Measurements from ENCODE around the gene APOF. TPM values are rescaled to one million over a fixed set of nuclear protein-coding genes. Genes with fewer than 3 reads are reported as not detected.
"Not testable (repeated sequence)": the region's sequence is repeated elsewhere in the genome, so short reads cannot be mapped to it uniquely, and the experiment has no call there.

Gene APOF
- total and polyA plus RNA-seq, 9 donors, result not detected

GRCh38 chr12:56342290-56342689 lies 20.4 kb downstream of the APOF start:
- H3K9me3 ChIP-seq (replicated peaks; ENCODE audit: control insufficient read depth, low read depth, low read length); H3K4me3 ChIP-seq (ENCODE audit: low read length); DNase-seq; H3K27me3 ChIP-seq (ENCODE audit: control insufficient read depth, insufficient read depth, low read length); H3K4me1 ChIP-seq (ENCODE audit: control insufficient read depth, insufficient read depth, low read length); H3K27ac ChIP-seq (ENCODE audit: low read length): not testable (repeated sequence)
- WGBS (ENCODE audit: insufficient coverage), result 100% methylated on average over 1 of the region's 2 CpGs
- peaks cover 53% of the 10 kb centered on the region for H3K36me3 ChIP-seq (ENCODE audit: control insufficient read depth, insufficient read depth, low read length)

DNA sequence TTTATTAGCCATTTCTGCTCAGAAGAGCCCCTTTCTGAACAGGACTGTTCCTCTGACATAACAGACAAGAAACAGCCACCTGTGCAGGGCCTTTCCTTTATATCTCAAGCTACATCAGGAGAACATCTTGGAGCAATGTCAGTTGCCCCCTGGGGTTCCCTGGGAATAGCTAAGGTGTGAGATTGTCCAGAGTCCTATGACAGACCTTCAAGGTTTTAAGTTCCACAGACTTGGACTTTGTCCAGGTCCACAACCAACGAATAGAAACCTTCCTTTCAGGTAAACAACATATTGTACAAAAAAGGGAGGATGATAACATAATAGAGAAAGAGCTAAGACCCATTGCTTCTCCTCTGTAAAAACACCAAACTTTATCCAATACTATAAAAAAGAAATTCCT lies 21.0 kb downstream of the APOF start:
- H3K9me3 ChIP-seq (replicated peaks; ENCODE audit: control insufficient read depth, low read depth, low read length), result no peaks in the 10 kb centered on the region
- no peak overlapping the region for H3K27ac ChIP-seq (ENCODE audit: low read length)
- DNase-seq, result no peak
- H3K4me3 ChIP-seq (ENCODE audit: low read length), result no peak overlapping the region
- WGBS (ENCODE audit: insufficient coverage), result no CpG with 5 or more reads among the region's 1 CpG
- no peaks in the 10 kb centered on the region for H3K4me1 ChIP-seq (ENCODE audit: control insufficient read depth, insufficient read depth, low read length)
- peaks cover 47% of the 10 kb centered on the region for H3K36me3 ChIP-seq (ENCODE audit: control insufficient read depth, insufficient read depth, low read length)
- H3K27me3 ChIP-seq (ENCODE audit: control insufficient read depth, insufficient read depth, low read length), result no peaks in the 10 kb centered on the region

GRCh38 chr12:56339158-56339422 lies 23.6 kb downstream of the APOF start:
- no peak for DNase-seq
- no CpG with 5 or more reads among the region's 1 CpG for WGBS (ENCODE audit: insufficient coverage)
- H3K27ac ChIP-seq (ENCODE audit: low read length), result no peak overlapping the region
- no peak overlapping the region for H3K4me3 ChIP-seq (ENCODE audit: low read length)
- H3K9me3 ChIP-seq (replicated peaks; ENCODE audit: control insufficient read depth, low read depth, low read length), result no peaks in the 10 kb centered on the region
- H3K36me3 ChIP-seq (ENCODE audit: control insufficient read depth, insufficient read depth, low read length), result peaks cover 27% of the 10 kb centered on the region
- no peaks in the 10 kb centered on the region for H3K27me3 ChIP-seq (ENCODE audit: control insufficient read depth, insufficient read depth, low read length)
- H3K4me1 ChIP-seq (ENCODE audit: control insufficient read depth, insufficient read depth, low read length), result peaks cover 3% of the 10 kb centered on the region

GRCh38 chr12:56338308-56339157 lies 24.1 kb downstream of the APOF start, which contains the start of gene IL23A:
TSS of gene IL23A (plus strand) at chr12:56338884. CDS start at chr12:56339045, 161 bp downstream.
- peaks cover 3% of the 10 kb centered on the region for H3K4me1 ChIP-seq (ENCODE audit: control insufficient read depth, insufficient read depth, low read length)
- H3K27me3 ChIP-seq (ENCODE audit: control insufficient read depth, insufficient read depth, low read length), result no peaks in the 10 kb centered on the region
- no peaks in the 10 kb centered on the region for H3K9me3 ChIP-seq (replicated peaks; ENCODE audit: control insufficient read depth, low read depth, low read length)
- H3K4me3 ChIP-seq (ENCODE audit: low read length), result no peak within 1 kb of the TSS
- peaks cover 22% of the 10 kb centered on the region for H3K36me3 ChIP-seq (ENCODE audit: control insufficient read depth, insufficient read depth, low read length)
- DNase-seq, result no peak
- H3K27ac ChIP-seq (ENCODE audit: low read length), result no peak within 1 kb of the TSS
- WGBS (ENCODE audit: insufficient coverage), result 29% methylated on average over 5 of the region's 9 CpGs

- WGBS (ENCODE audit: insufficient coverage), result 82% methylated on average over 5 of the region's 8 CpGs
- no peak overlapping the region for H3K4me3 ChIP-seq (ENCODE audit: low read length)
Measured at GRCh38 chr12:56337753-56338251, 24.9 kb downstream of the APOF start.

GRCh38 chr12:56336361-56337167 lies 26.1 kb downstream of the APOF start:
- no peaks in the 10 kb centered on the region for H3K9me3 ChIP-seq (replicated peaks; ENCODE audit: control insufficient read depth, low read depth, low read length)
- H3K4me3 ChIP-seq (ENCODE audit: low read length), result no peak overlapping the region
- H3K27me3 ChIP-seq (ENCODE audit: control insufficient read depth, insufficient read depth, low read length), result no peaks in the 10 kb centered on the region
- 57% methylated on average over 4 of the region's 9 CpGs for WGBS (ENCODE audit: insufficient coverage)
- H3K4me1 ChIP-seq (ENCODE audit: control insufficient read depth, insufficient read depth, low read length), result peaks cover 13% of the 10 kb centered on the region
- H3K27ac ChIP-seq (ENCODE audit: low read length), result no peak overlapping the region
- H3K36me3 ChIP-seq (ENCODE audit: control insufficient read depth, insufficient read depth, low read length), result peaks cover 4% of the 10 kb centered on the region
- peak; percentile 48 for DNase-seq

More at GRCh38 chr12:56337753-56338251, 24.9 kb downstream of the APOF start:
- H3K27ac ChIP-seq (ENCODE audit: low read length), result no peak overlapping the region
- H3K36me3 ChIP-seq (ENCODE audit: control insufficient read depth, insufficient read depth, low read length), result peaks cover 14% of the 10 kb centered on the region
- peaks cover 10% of the 10 kb centered on the region for H3K4me1 ChIP-seq (ENCODE audit: control insufficient read depth, insufficient read depth, low read length)
- H3K27me3 ChIP-seq (ENCODE audit: control insufficient read depth, insufficient read depth, low read length), result no peaks in the 10 kb centered on the region
- no peak for DNase-seq
- no peaks in the 10 kb centered on the region for H3K9me3 ChIP-seq (replicated peaks; ENCODE audit: control insufficient read depth, low read depth, low read length)

GRCh38 chr12:56335527-56335926 lies 27.1 kb downstream of the APOF start:
- not testable (repeated sequence) for H3K27ac ChIP-seq (ENCODE audit: low read length); H3K4me3 ChIP-seq (ENCODE audit: low read length); H3K36me3 ChIP-seq (ENCODE audit: control insufficient read depth, insufficient read depth, low read length); H3K9me3 ChIP-seq (replicated peaks; ENCODE audit: control insufficient read depth, low read depth, low read length); H3K27me3 ChIP-seq (ENCODE audit: control insufficient read depth, insufficient read depth, low read length); DNase-seq
- WGBS (ENCODE audit: insufficient coverage), result 95% methylated on average over 4 of the region's 8 CpGs
- H3K4me1 ChIP-seq (ENCODE audit: control insufficient read depth, insufficient read depth, low read length), result peaks cover 13% of the 10 kb centered on the region

DNA sequence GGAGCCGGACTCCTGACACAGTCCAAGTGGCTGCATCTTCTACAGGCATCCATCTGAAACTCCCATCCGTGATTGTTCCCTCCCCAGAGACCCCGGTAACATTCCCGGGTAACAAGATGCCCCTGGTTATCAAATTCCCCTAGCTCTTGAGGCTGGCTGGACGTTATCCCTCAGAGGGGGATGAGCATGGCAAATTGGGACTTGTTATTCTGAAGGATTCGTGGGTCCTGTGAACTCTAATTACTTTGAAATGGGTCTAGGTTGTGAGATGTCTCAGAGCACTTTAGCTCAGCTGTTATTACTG lies 28.2 kb downstream of the APOF start:
- peak overlapping the region; percentile 57 for H3K4me3 ChIP-seq (ENCODE audit: low read length)
- no peaks in the 10 kb centered on the region for H3K27me3 ChIP-seq (ENCODE audit: control insufficient read depth, insufficient read depth, low read length)
- peaks cover 13% of the 10 kb centered on the region for H3K4me1 ChIP-seq (ENCODE audit: control insufficient read depth, insufficient read depth, low read length)
- no peaks in the 10 kb centered on the region for H3K9me3 ChIP-seq (replicated peaks; ENCODE audit: control insufficient read depth, low read depth, low read length)
- 40% methylated on average over 2 of the region's 6 CpGs for WGBS (ENCODE audit: insufficient coverage)
- H3K27ac ChIP-seq (ENCODE audit: low read length), result peak overlapping the region; percentile 95
- DNase-seq, result peak; percentile 28
- H3K36me3 ChIP-seq (ENCODE audit: control insufficient read depth, insufficient read depth, low read length), result no peaks in the 10 kb centered on the region

GRCh38 chr12:56333679-56334489 lies 28.8 kb downstream of the APOF start, which contains the start of gene PAN2:
TSS of gene PAN2 (minus strand) at chr12:56334000. CDS start at chr12:56333094, 906 bp downstream.
- peak within 1 kb of the TSS; percentile 57 for H3K4me3 ChIP-seq (ENCODE audit: low read length)
- no peaks in the 10 kb centered on the region for H3K36me3 ChIP-seq (ENCODE audit: control insufficient read depth, insufficient read depth, low read length)
- peak; percentile 99 for DNase-seq
- H3K9me3 ChIP-seq (replicated peaks; ENCODE audit: control insufficient read depth, low read depth, low read length), result no peaks in the 10 kb centered on the region
- peaks cover 13% of the 10 kb centered on the region for H3K4me1 ChIP-seq (ENCODE audit: control insufficient read depth, insufficient read depth, low read length)
- under 1% methylated on average over 23 of the region's 45 CpGs for WGBS (ENCODE audit: insufficient coverage)
- no peaks in the 10 kb centered on the region for H3K27me3 ChIP-seq (ENCODE audit: control insufficient read depth, insufficient read depth, low read length)
- H3K27ac ChIP-seq (ENCODE audit: low read length), result peak within 1 kb of the TSS; percentile 95

Data from muscle of leg (tissue), 11 donors.